ENCODE measurements around the gene NBPF11.
"Not testable (repeated sequence)": the region's sequence is repeated elsewhere in the genome, so short reads cannot be mapped to it uniquely, and the experiment has no call there.

GRCh38 chr1:148120395-148120794 lies 31.7 kb downstream of the NBPF11 start:
- not testable (repeated sequence) for TF ChIP-seq ZFP30 (CRISPR knock-in tag; IDR thresholded peaks at IDR 0.05); ARNTL (CRISPR knock-in tag; IDR thresholded peaks at IDR 0.05; ENCODE audit: borderline replicate concordance, low read depth); POU6F1 (CRISPR knock-in tag; IDR thresholded peaks at IDR 0.05; ENCODE audit: borderline replicate concordance, low read depth); CREB5 (CRISPR knock-in tag; IDR thresholded peaks at IDR 0.05; ENCODE audit: low read depth); ESRRG (CRISPR knock-in tag; IDR thresholded peaks at IDR 0.05); ZNF8 (CRISPR knock-in tag; IDR thresholded peaks at IDR 0.05); TCF4 (CRISPR knock-in tag; IDR thresholded peaks at IDR 0.05; ENCODE audit: borderline replicate concordance); GLIS3 (CRISPR knock-in tag; IDR thresholded peaks at IDR 0.05); OSR1 (CRISPR knock-in tag; IDR thresholded peaks at IDR 0.05); ISL1 (CRISPR knock-in tag; IDR thresholded peaks at IDR 0.05); ZC3H10 (CRISPR knock-in tag; IDR thresholded peaks at IDR 0.05); RARB (CRISPR knock-in tag; IDR thresholded peaks at IDR 0.05)
